Neural progenitor cell (in vitro differentiated cells): ENCODE results near the gene OPHN1. TPM values are rescaled to one million over a fixed set of nuclear protein-coding genes. Genes with fewer than 3 reads are reported as not detected.

Experiments
- DNase-seq: peaks from one replicate; pipeline ENCODE4 v3.0.0-alpha.2; 2016; ENCODE audit warnings: low spot score
- H2AFZ ChIP-seq: fragments of 200-600 bp; sonication (generic); replicated peaks from 2 replicates; pipeline ENCODE4 v1.6.1; 2016; ENCODE audit warnings: antibody characterized with exemption
- H3F3A ChIP-seq: fragments of 200-600 bp; sonication (generic); 2 replicates; pipeline ENCODE4 v1.6.1; 2016; ENCODE audit warnings: antibody characterized with exemption, low read depth
- H3K27ac ChIP-seq: fragments of 200-600 bp; sonication (generic); 2 replicates; pipeline ENCODE4 v1.5.1; 2016; ENCODE audit warnings: mild to moderate bottlenecking
- H3K27me3 ChIP-seq: fragments of 200-600 bp; sonication (generic); 2 replicates; pipeline ENCODE4 v1.6.1; 2016; ENCODE audit warnings: mild to moderate bottlenecking, moderate library complexity
- H3K36me3 ChIP-seq: fragments of 200-600 bp; sonication (generic); 2 replicates; pipeline ENCODE4 v1.5.1; 2016
- H3K4me1 ChIP-seq: fragments of 200-600 bp; sonication (generic); 2 replicates; pipeline ENCODE4 v1.6.1; 2016; ENCODE audit warnings: mixed run types
- H3K4me2 ChIP-seq: fragments of 200-600 bp; sonication (generic); 2 replicates; pipeline ENCODE4 v1.6.1; 2016
- H3K4me3 ChIP-seq: fragments of 200-600 bp; sonication (generic); 2 replicates; pipeline ENCODE4 v1.5.1; 2016
- H3K79me2 ChIP-seq: fragments of 200-600 bp; sonication (generic); 2 replicates; pipeline ENCODE4 v1.6.1; 2016; ENCODE audit warnings: low read depth
- H3K9ac ChIP-seq: fragments of 200-600 bp; sonication (generic); 2 replicates; pipeline ENCODE4 v1.6.1; 2016
- H3K9me3 ChIP-seq: fragments of 200-600 bp; sonication (generic); 2 replicates; pipeline ENCODE4 v1.5.1; 2016; ENCODE audit warnings: low read depth
- H4K20me1 ChIP-seq: fragments of 200-600 bp; sonication (generic); 2 replicates; pipeline ENCODE4 v1.6.1; 2016; ENCODE audit warnings: low read depth
- H3K27ac Mint-ChIP-seq: 3 replicates; pipeline ENCODE4 v1.8.0; 2021; ENCODE audit warnings: mixed read lengths
- H3K27me3 Mint-ChIP-seq: 2 replicates; pipeline ENCODE4 v1.8.0; 2022; ENCODE audit warnings: low read depth, mild to moderate bottlenecking, inconsistent platforms, moderate library complexity, mixed read lengths; ENCODE audit not compliant: insufficient read depth
- H3K36me3 Mint-ChIP-seq: 3 replicates; pipeline ENCODE4 v1.8.0; 2021; ENCODE audit warnings: mixed read lengths
- H3K4me1 Mint-ChIP-seq: 3 replicates; pipeline ENCODE4 v1.8.0; 2021; ENCODE audit warnings: mixed read lengths
- H3K4me3 Mint-ChIP-seq: 3 replicates; pipeline ENCODE4 v1.8.0; 2021; ENCODE audit warnings: mild to moderate bottlenecking, moderate library complexity, mixed read lengths
- H3K9me3 Mint-ChIP-seq: 3 replicates; pipeline ENCODE4 v1.8.0; 2020; ENCODE audit warnings: mixed read lengths
- EZH2 ChIP-seq: fragments of 200-600 bp; sonication (generic); IDR thresholded peaks from 2 replicates; pipeline ENCODE4 v1.6.1; 2017; ENCODE audit warnings: antibody characterized with exemption, mild to moderate bottlenecking, moderate library complexity
- EZH2phosphoT487 ChIP-seq: fragments of 200-600 bp; sonication (generic); IDR thresholded peaks from 2 replicates; pipeline ENCODE4 v1.6.1; 2017; ENCODE audit warnings: antibody characterized with exemption
- total RNA-seq: library from RNA; depleted of rRNA; stranded (reverse); fragments of >200 nt; gene quantifications from 2 replicates; pipeline ENCODE4 v1.2.3, GENCODE V29; 2015; ENCODE audit warnings: low replicate concordance
- TF ChIP-seq, protein P1 (sequence below): fragments of 200-600 bp; sonication (generic); IDR thresholded peaks from 2 replicates; pipeline ENCODE4 v1.5.1; 2017; ENCODE audit warnings: antibody characterized with exemption, mild to moderate bottlenecking

Gene OPHN1
- total RNA-seq, 1 donor from 2014 or later: 4.5 TPM

DNA sequence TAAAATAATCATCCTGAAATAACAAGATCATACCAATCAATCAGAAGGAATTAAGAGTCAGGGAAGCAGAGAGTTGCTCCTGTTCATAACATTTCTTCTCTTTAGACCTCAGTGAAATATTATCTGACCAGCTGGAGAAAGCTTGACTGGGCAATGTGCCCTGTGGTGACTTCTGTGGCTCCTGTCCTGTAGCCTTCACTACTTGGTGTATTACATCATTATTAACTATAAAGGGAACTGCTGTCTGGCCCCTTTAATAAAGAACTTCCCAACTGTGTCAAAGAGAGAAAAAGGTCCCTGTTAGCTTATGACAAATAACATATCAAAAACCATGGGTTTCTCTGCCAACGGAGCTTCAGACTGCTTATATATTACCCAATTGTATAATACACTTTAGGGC, 18.0 kb downstream of the OPHN1 start:
- Mint-ChIP-seq H3K27me3 (no peaks in the 10 kb centered on the region), H3K36me3 (no peaks in the 10 kb centered on the region), H3K27ac (no peak overlapping the region), H3K9me3 (no peaks in the 10 kb centered on the region), H3K4me3 (no peak overlapping the region), H3K4me1 (no peaks in the 10 kb centered on the region)
- no peak overlapping the region for H3K4me2 ChIP-seq
- H3K36me3 ChIP-seq: no peaks in the 10 kb centered on the region
- H3K79me2 ChIP-seq: no peaks in the 10 kb centered on the region
- H3K4me1 ChIP-seq: no peaks in the 10 kb centered on the region
- H3F3A ChIP-seq: no peaks in the 10 kb centered on the region
- DNase-seq: no peak
- H3K27ac ChIP-seq: no peak overlapping the region
- H2AFZ ChIP-seq: no peak overlapping the region
- H4K20me1 ChIP-seq: no peaks in the 10 kb centered on the region
- TF ChIP-seq, protein P1, sequence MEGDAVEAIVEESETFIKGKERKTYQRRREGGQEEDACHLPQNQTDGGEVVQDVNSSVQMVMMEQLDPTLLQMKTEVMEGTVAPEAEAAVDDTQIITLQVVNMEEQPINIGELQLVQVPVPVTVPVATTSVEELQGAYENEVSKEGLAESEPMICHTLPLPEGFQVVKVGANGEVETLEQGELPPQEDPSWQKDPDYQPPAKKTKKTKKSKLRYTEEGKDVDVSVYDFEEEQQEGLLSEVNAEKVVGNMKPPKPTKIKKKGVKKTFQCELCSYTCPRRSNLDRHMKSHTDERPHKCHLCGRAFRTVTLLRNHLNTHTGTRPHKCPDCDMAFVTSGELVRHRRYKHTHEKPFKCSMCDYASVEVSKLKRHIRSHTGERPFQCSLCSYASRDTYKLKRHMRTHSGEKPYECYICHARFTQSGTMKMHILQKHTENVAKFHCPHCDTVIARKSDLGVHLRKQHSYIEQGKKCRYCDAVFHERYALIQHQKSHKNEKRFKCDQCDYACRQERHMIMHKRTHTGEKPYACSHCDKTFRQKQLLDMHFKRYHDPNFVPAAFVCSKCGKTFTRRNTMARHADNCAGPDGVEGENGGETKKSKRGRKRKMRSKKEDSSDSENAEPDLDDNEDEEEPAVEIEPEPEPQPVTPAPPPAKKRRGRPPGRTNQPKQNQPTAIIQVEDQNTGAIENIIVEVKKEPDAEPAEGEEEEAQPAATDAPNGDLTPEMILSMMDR: no peak
- TF ChIP-seq EZH2phosphoT487: no peak
- TF ChIP-seq EZH2: no peak
- H3K27me3 ChIP-seq: no peaks in the 10 kb centered on the region
- no peak overlapping the region for H3K9ac ChIP-seq
- no peaks in the 10 kb centered on the region for H3K9me3 ChIP-seq
- no peak overlapping the region for H3K4me3 ChIP-seq

DNA sequence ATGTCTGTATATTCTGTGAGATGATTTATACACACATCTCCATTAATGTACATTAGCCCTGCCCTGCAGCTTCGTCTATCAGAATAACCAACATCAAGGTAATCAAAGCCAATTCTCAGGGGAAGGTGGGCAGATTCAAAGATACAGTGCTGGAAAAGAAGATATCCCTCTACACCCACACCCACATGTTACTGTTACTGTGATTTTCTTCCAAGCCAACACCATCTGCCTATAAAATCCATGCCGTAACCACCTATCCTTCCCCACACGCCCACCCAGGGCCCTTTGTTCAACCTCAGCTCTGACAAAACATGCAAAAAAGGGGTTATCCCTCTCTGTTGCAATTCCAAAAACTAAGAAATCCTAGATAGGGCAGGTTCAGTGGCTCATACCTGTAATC, 20.0 kb downstream of the OPHN1 start:
- Mint-ChIP-seq H3K4me1 (no peaks in the 10 kb centered on the region), H3K27ac (no peak overlapping the region)
- H4K20me1 ChIP-seq: no peaks in the 10 kb centered on the region

GRCh38 chrX:68411729-68412128, 21.6 kb downstream of the OPHN1 start:
- Histone ChIP-seq H3K4me3 (no peak overlapping the region), H3K79me2 (no peaks in the 10 kb centered on the region), H3K27me3 (no peaks in the 10 kb centered on the region), H3K9ac (no peak overlapping the region), H3K36me3 (no peaks in the 10 kb centered on the region), H2AFZ (no peak overlapping the region), H3K9me3 (no peaks in the 10 kb centered on the region), H3F3A (no peaks in the 10 kb centered on the region), H4K20me1 (no peaks in the 10 kb centered on the region), H3K4me2 (no peak overlapping the region), H3K27ac (no peak overlapping the region), H3K4me1 (no peaks in the 10 kb centered on the region)
- no peak for TF ChIP-seq EZH2phosphoT487
- TF ChIP-seq, protein P1: no peak
- no peak for TF ChIP-seq EZH2
- DNase-seq: no peak
- Mint-ChIP-seq H3K9me3 (no peaks in the 10 kb centered on the region), H3K36me3 (no peaks in the 10 kb centered on the region), H3K4me3 (no peak overlapping the region), H3K4me1 (no peaks in the 10 kb centered on the region), H3K27ac (no peak overlapping the region), H3K27me3 (no peaks in the 10 kb centered on the region)

More for the DNA sequence above, 20.0 kb downstream of the OPHN1 start:
- Histone ChIP-seq H3K9ac (no peak overlapping the region), H3K4me2 (no peak overlapping the region), H3K27me3 (no peaks in the 10 kb centered on the region), H3K9me3 (no peaks in the 10 kb centered on the region), H3K4me1 (no peaks in the 10 kb centered on the region), H3K36me3 (no peaks in the 10 kb centered on the region), H3K4me3 (no peak overlapping the region), H2AFZ (no peak overlapping the region), H3K27ac (no peak overlapping the region), H3K79me2 (no peaks in the 10 kb centered on the region), H3F3A (no peaks in the 10 kb centered on the region)
- no peaks in the 10 kb centered on the region for H3K36me3 Mint-ChIP-seq
- no peak overlapping the region for H3K4me3 Mint-ChIP-seq
- no peaks in the 10 kb centered on the region for H3K9me3 Mint-ChIP-seq
- TF ChIP-seq EZH2: no peak
- no peak for TF ChIP-seq EZH2phosphoT487
- TF ChIP-seq, protein P1: no peak
- H3K27me3 Mint-ChIP-seq: no peaks in the 10 kb centered on the region
- DNase-seq: no peak
